Left ventricle myocardium inferior (tissue), 1 donor: ENCODE data around the gene BRCA1. TPM values are rescaled to one million over a fixed set of nuclear protein-coding genes. Genes with fewer than 3 reads are reported as not detected.
A peak's percentile ranks its signal among the peaks of the same experiment; 100 is the strongest.
"Not testable (repeated sequence)": the region's sequence is repeated elsewhere in the genome, so short reads cannot be mapped to it uniquely, and the experiment has no call there.

ENCODE experiments used
- DNase-seq: peaks from one replicate; pipeline ENCODE4 v3.0.0-alpha.2; 2020
- H3K27ac ChIP-seq: fragments of 200-600 bp; replicated peaks from 2 replicates; pipeline ENCODE4 v1.8.0; 2021
- H3K27me3 ChIP-seq: fragments of 200-600 bp; 2 replicates; pipeline ENCODE4 v1.8.0; 2021; ENCODE audit warnings: low read depth
- H3K36me3 ChIP-seq: fragments of 200-600 bp; 2 replicates; pipeline ENCODE4 v1.8.0; 2021
- H3K4me1 ChIP-seq: fragments of 200-600 bp; 2 replicates; pipeline ENCODE4 v1.8.0; 2021
- H3K4me3 ChIP-seq: fragments of 200-600 bp; 2 replicates; pipeline ENCODE4 v1.8.0; 2021; ENCODE audit warnings: mild to moderate bottlenecking, moderate library complexity
- H3K9me3 ChIP-seq: fragments of 200-600 bp; replicated peaks from 2 replicates; pipeline ENCODE4 v1.8.0; 2021
- intact Hi-C: fragments of 100-400 bp; cut with micrococcal nuclease; formaldehyde crosslinking; loops from one replicate; pipeline ENCODE4 v1.11.0; 2022
- total RNA-seq: library from RNA; stranded (reverse); fragmentation: NEBNext Ultra II Directional; extraction: Animal tissue kit (Norgen Biotek cat#: 25700); gene quantifications from one replicate; pipeline ENCODE4 v1.2.1, GENCODE V29; 2021
- TF ChIP-seq, protein P1 (sequence below): fragments of 200-600 bp; IDR thresholded peaks from 2 replicates; pipeline ENCODE4 v1.8.0; 2021; ENCODE audit warnings: antibody characterized with exemption, mild to moderate bottlenecking, borderline replicate concordance
- donor health status: DM: no; HTN: yes; CAD: no; lungs with severe emphysema.

The BRCA1 gene
- total RNA-seq, 1 donor from 2014 or later: 8.1 TPM

DNA sequence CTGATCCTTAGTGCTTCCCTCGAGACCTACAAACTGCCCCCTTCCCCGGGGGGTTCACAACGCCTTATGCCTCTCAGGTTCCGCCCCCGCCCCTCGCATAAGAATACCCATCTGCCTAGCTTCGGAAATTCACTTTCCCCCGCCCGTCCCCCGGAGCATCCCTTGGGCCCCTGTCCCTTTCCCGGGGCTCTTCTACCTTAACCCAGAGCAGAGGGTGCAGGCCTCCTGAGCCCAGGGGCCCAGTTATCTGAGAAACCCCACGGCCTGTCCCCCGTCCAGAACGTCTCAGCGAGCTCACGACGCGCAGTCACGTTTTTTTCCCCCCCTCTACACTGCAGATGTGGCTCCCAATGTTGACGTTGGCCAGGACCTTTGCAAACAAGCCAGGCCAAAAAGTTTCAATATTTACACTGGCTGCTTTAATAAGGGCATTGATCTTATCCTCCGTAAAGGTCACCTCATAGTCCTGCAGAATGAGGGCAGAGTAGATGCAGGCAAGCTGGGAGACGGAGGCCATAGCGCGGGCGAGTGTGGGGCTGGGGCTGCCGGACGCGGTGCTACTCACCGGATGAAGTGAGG, 44.5 kb upstream of the BRCA1 start:
- peak; percentile 19 for DNase-seq
- intact Hi-C loops: no loop called here
- TF ChIP-seq, protein P1, sequence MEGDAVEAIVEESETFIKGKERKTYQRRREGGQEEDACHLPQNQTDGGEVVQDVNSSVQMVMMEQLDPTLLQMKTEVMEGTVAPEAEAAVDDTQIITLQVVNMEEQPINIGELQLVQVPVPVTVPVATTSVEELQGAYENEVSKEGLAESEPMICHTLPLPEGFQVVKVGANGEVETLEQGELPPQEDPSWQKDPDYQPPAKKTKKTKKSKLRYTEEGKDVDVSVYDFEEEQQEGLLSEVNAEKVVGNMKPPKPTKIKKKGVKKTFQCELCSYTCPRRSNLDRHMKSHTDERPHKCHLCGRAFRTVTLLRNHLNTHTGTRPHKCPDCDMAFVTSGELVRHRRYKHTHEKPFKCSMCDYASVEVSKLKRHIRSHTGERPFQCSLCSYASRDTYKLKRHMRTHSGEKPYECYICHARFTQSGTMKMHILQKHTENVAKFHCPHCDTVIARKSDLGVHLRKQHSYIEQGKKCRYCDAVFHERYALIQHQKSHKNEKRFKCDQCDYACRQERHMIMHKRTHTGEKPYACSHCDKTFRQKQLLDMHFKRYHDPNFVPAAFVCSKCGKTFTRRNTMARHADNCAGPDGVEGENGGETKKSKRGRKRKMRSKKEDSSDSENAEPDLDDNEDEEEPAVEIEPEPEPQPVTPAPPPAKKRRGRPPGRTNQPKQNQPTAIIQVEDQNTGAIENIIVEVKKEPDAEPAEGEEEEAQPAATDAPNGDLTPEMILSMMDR: no peak
- Histone ChIP-seq H3K27ac (peak overlapping the region; percentile 93), H3K9me3 (no peaks in the 10 kb centered on the region), H3K4me3 (peak overlapping the region; percentile 74), H3K27me3 (no peaks in the 10 kb centered on the region), H3K36me3 (no peaks in the 10 kb centered on the region), H3K4me1 (peaks cover 52% of the 10 kb centered on the region)

DNA sequence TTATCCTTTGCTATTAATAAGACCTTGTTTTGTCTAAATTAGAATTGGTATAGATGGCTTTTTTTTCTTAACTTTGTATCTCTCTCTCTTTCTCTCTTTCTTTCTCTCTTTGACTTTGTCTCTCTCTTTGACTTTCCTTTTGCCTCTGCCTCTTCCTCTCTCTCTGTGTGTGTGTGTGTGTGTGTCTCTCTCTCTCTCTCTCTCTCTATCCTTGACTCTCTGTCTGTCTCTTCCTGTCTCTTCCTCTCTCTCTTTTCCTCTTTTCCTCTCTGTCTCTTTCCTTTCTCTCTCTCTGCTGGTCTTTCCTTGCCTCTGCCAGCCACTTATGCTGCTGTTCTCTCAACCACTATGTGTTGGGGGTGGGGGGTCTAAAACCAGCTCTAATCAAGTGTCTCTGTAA, 40.8 kb upstream of the BRCA1 start:
- H3K36me3 ChIP-seq, H3K27me3 ChIP-seq, H3K4me3 ChIP-seq, intact Hi-C loops, DNase-seq, H3K27ac ChIP-seq, H3K9me3 ChIP-seq: not testable (repeated sequence)
- H3K4me1 ChIP-seq: peaks cover 18% of the 10 kb centered on the region

DNA sequence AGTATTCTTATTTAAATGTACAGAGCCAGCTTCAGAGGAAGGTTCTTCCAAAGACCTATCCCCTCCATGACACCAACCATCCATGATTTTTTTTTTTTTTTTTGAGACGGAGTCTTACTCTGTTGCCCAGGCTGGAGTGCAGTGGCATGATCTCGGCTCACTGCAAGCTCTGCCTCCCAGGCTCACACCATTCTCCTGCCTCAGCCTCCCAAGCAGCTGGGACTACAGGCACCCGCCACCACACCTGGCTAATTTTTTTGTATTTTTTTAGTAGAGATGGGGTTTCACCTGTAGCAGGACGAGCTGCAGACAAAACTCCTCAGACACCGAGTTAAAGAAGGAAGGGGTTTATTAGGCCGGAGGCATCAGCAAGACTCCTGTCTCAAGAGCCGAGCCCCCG, 34.8 kb upstream of the BRCA1 start:
- H3K27me3 ChIP-seq, DNase-seq, H3K9me3 ChIP-seq, H3K27ac ChIP-seq, intact Hi-C loops, H3K4me1 ChIP-seq, H3K4me3 ChIP-seq: not testable (repeated sequence)
- peaks cover 29% of the 10 kb centered on the region for H3K36me3 ChIP-seq

DNA sequence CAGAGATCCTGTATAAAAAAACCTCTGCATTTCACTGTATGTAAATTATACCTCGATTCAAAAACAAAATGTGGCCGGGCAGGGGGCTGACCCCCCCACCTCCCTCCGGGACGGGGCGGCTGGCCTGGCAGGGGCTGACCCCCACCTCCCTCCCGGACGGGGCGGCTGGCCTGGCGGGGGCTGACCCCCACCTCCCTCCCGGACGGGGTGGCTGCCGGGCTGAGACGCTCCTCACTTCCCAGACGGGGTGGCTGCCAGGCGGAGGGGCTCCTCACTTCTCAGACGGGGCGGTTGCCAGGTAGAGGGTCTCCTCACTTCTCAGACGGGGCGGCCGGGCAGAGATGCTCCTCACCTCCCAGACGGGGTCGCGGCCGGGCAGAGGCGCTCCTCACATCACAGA, 34.1 kb upstream of the BRCA1 start:
- H3K27me3 ChIP-seq, DNase-seq, H3K27ac ChIP-seq, H3K4me3 ChIP-seq, intact Hi-C loops, H3K4me1 ChIP-seq, H3K9me3 ChIP-seq: not testable (repeated sequence)
- peaks cover 27% of the 10 kb centered on the region for H3K36me3 ChIP-seq

DNA sequence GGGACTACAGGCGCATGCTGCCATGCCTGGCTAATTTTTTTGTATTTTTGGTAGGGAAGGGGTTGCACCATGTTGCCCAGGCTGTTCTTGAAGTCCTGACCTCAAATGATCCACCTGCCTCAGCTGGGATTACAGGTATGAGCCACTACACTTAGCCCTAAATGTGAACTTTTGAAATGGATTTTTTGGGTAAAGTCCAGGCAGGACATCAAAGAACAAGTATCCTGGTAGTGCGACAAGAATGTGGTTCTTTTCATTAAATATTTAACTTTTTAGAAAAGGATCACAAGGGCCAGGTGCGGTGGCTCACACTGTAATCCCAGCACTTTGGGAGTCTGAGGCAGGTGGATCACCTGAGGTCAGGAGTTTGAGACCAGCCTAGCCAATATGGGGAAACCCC, 30.5 kb upstream of the BRCA1 start:
- DNase-seq: no peak
- TF ChIP-seq, protein P1: no peak
- Histone ChIP-seq H3K4me1 (no peaks in the 10 kb centered on the region), H3K4me3 (no peak overlapping the region), H3K36me3 (peaks cover 22% of the 10 kb centered on the region), H3K27ac (no peak overlapping the region), H3K27me3 (no peaks in the 10 kb centered on the region), H3K9me3 (no peaks in the 10 kb centered on the region)
- intact Hi-C loops: no loop called here

DNA sequence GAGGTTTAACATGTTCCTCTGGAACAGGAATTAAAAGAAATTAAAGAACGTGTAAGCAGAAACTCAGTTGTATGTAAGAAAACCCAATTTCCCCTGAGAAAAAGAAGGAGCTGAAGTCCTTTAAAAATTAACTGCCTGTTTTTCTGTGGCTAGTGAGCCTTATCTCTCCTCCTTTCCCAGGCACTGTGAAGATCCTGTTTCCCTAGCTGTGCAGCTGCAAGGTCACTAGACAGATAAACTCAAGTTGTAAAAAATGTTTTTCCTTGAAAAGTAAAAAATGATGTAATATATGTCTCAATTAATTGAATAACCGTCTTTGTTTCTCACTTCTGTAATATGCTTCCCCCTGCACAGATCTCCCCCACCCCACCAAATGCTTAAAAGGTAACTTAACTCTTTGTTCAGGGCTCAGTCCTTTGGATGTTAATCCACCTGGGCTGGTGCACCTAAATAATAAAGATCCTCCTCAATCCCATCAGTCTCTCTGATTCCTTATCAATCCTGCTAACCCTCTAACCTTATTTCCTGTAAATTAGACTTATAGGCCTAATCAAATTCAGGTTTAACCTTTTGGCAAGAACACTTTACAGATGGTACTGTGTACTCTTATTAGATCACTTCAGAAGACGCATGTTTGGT, 28.2 kb upstream of the BRCA1 start:
- H3K9me3 ChIP-seq, DNase-seq, H3K27me3 ChIP-seq, H3K4me1 ChIP-seq, intact Hi-C loops, H3K27ac ChIP-seq, H3K4me3 ChIP-seq: not testable (repeated sequence)
- peaks cover 18% of the 10 kb centered on the region for H3K36me3 ChIP-seq

DNA sequence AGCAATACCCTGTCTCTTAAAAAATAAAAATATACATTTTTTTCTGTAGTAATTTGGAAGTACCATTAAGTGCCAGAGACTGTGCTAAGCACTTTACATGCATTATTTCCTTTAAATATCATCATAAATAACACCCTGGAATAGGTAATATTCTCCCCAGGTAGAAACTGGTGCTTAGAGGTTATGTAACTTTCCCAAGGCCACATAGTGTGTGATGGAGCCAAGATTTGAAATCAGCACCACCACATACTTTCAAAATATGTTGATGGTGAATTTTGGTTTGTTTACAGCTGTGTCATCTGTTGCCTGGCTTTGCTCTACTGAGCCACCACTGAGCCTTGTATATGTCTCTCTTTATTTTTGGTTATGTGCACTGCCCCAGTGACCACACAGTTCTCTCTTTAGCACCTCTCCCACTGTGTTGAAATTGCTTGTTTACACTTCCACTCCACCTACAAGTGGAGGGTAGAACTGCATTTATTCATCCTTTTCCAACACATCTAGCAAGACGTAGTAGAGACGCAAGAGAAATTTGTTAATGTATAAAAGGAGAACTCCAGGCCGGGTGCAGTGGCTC, 26.8 kb upstream of the BRCA1 start:
- no peak overlapping the region for H3K4me3 ChIP-seq
- no peaks in the 10 kb centered on the region for H3K4me1 ChIP-seq
- H3K36me3 ChIP-seq: peaks cover 12% of the 10 kb centered on the region
- no peak for DNase-seq
- no peak overlapping the region for H3K27ac ChIP-seq
- TF ChIP-seq, protein P1: no peak
- no peaks in the 10 kb centered on the region for H3K27me3 ChIP-seq
- no peaks in the 10 kb centered on the region for H3K9me3 ChIP-seq
- intact Hi-C loops: no loop called here
